Heart left ventricle (tissue), 16 donors: ENCODE measurements around the gene SCG3. TPM values are rescaled to one million over a fixed set of nuclear protein-coding genes. Genes with fewer than 3 reads are reported as not detected.

Source experiments
- ATAC-seq, 4 donors: fragments of 200-7000 bp; cut with Tn5 transposase; one replicate each; pipeline ENCODE4 v1.9.1; 2020 to 2022; ENCODE audit warnings: moderate library complexity in 4 of 4, mild to moderate bottlenecking in 3 of 4, moderate number of reproducible peaks in 1 of 4
- DNase-seq, 5 donors: peaks; one replicate each; pipeline ENCODE4 v3.0.0-alpha.2; 2020
- H3K27ac ChIP-seq, 12 donors: fragments of 200-600 bp; sonication (generic) in 4 of 12; one replicate each; pipeline versions ENCODE4 v1.5.0 to v1.8.0; 2016 to 2022; ENCODE audit warnings: mild to moderate bottlenecking in 2 of 12
- H3K27me3 ChIP-seq, 9 donors: fragments of 200-600 bp; sonication (generic) in 2 of 9; one replicate each; pipeline versions ENCODE4 v1.5.1 to v1.8.0; 2016 to 2022; ENCODE audit warnings: mild to moderate bottlenecking in 3 of 9
- H3K36me3 ChIP-seq, 9 donors: fragments of 200-600 bp; sonication (generic) in 2 of 9; one replicate each; pipeline versions ENCODE4 v1.5.0 to v1.8.0; 2018 to 2022; ENCODE audit warnings: mild to moderate bottlenecking in 2 of 9
- H3K4me1 ChIP-seq, 12 donors: fragments of 200-600 bp; sonication (generic) in 4 of 12; one replicate each; pipeline versions ENCODE4 v1.5.0 to v1.8.0; 2016 to 2022; ENCODE audit warnings: mild to moderate bottlenecking in 3 of 12
- H3K4me3 ChIP-seq, 12 donors: fragments of 200-600 bp; sonication (generic) in 4 of 12; one replicate each; pipeline versions ENCODE4 v1.5.0 to v1.8.0; 2017 to 2022; ENCODE audit warnings: mild to moderate bottlenecking in 9 of 12, moderate library complexity in 4 of 12
- H3K9me3 ChIP-seq, 12 donors: fragments of 200-600 bp; sonication (generic) in 4 of 12; one replicate each; pipeline versions ENCODE4 v1.5.0 to v1.8.0; 2016 to 2022; ENCODE audit warnings: mild to moderate bottlenecking in 1 of 12
- POLR2A ChIP-seq, 2 donors: fragments of 450-650 bp; IDR thresholded peaks; one replicate each; pipeline ENCODE4 v1.6.1; 2017; ENCODE audit warnings: antibody characterized with exemption in 2 of 2, mild to moderate bottlenecking in 2 of 2, moderate library complexity in 2 of 2
- WGBS, 4 donors: extraction: QIAGEN DNeasy Blood & Tissue Kit in 2 of 4; methylation state at CpG; one replicate each; pipeline versions ENCODE4 v1.1.5 to v1.1.7; 2013 to 2018; 5-methylcytosine and 5-hydroxymethylcytosine counted together
- intact Hi-C, 10 donors: fragments of 100-400 bp; cut with DNase I; formaldehyde crosslinking; loops; one replicate each; pipeline versions ENCODE4 v1.11.1 to v1.14.2; 2022
- polyA plus RNA-seq, 2 donors: library from polyadenylated mRNA; stranded (reverse); fragments of 200-250 nt; gene quantifications; one replicate each; pipeline ENCODE4 v1.2.3, GENCODE V29; 2013
- total RNA-seq, 9 donors: library from RNA; depleted of rRNA in 2 of 9; stranded (reverse); fragments of >200 nt in 2 of 9; fragmentation: NEBNext Ultra II Directional in 3 of 9; extraction: Animal tissue kit (Norgen Biotek cat#: 25700) in 3 of 9; gene quantifications; one replicate each; pipeline versions ENCODE4 v1.1.0 to v1.2.4, GENCODE V29; 2016 to 2023
- TF ChIP-seq, protein P1 (sequence below), 12 donors: fragments of 200-600 bp; sonication (generic) in 4 of 12; IDR thresholded peaks; one replicate each; pipeline versions ENCODE4 v1.5.0 to v1.8.0; 2018 to 2022; ENCODE audit warnings: antibody characterized with exemption in 12 of 12, mild to moderate bottlenecking in 5 of 12
- donor health status: ischemic (EF 13 %, LVEDD 7.1; RV severe dilation, severe dysfunction).
- donor health status: healthy with polysubstance abuse.
- donor health status: DM: no; HTN: yes; CAD: no.
- donor health status: DM: no; HTN: no; CAD: no.
- donor health status: ischemic (EF 25% LVEDD 6.9; RV normal size, moderate dysfunction).
- donor health status: ischemic (EF 25% LVEDD 5.7; RV mildly dilated, moderate dysfunction).
- donor health status: healthy.
- donor health status: DM: yes; HTN: yes; CAD: no.
- donor health status: ischemic (EF 35%, LVEDD 5.7; RV mildly dilated, moderate dysfunction).
- donor health status: nonischemic (EF 11% LVEDD 7.7; RV severe dilation, severe dysfunction).
- donor health status: DM: yes; HTN: yes; CAD: no.
- donor health status: PGD.
- donor health status: ischemic (EF 29% LVEDD 5.4; RV normal size, mild dysfunction).
- donor health status: nonischemic (EF 23%, LVEDD 6.1; RV moderate dilation, normal function).

SCG3 gene
- total and polyA plus RNA-seq, 11 donors, result 0.04 to 0.11 (median 0.10) TPM; not detected in 8

GRCh38 chr15:51754267-51754666 lies 73.0 kb downstream of the SCG3 start:
- Histone ChIP-seq H3K4me3 (no peak overlapping the region), H3K36me3 (no peaks in the 10 kb centered on the region), H3K27me3 (no peaks in the 10 kb centered on the region), H3K4me1 (peaks cover 0 to 66% (median 25%) of the 10 kb centered on the region in 12 donors), H3K9me3 (no peaks in the 10 kb centered on the region), H3K27ac (no peak overlapping the region)
- no peak for TF ChIP-seq POLR2A (IDR thresholded peaks at IDR 0.05)
- TF ChIP-seq, protein P1, sequence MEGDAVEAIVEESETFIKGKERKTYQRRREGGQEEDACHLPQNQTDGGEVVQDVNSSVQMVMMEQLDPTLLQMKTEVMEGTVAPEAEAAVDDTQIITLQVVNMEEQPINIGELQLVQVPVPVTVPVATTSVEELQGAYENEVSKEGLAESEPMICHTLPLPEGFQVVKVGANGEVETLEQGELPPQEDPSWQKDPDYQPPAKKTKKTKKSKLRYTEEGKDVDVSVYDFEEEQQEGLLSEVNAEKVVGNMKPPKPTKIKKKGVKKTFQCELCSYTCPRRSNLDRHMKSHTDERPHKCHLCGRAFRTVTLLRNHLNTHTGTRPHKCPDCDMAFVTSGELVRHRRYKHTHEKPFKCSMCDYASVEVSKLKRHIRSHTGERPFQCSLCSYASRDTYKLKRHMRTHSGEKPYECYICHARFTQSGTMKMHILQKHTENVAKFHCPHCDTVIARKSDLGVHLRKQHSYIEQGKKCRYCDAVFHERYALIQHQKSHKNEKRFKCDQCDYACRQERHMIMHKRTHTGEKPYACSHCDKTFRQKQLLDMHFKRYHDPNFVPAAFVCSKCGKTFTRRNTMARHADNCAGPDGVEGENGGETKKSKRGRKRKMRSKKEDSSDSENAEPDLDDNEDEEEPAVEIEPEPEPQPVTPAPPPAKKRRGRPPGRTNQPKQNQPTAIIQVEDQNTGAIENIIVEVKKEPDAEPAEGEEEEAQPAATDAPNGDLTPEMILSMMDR (IDR thresholded peaks at IDR 0.05), result no peak
- DNase-seq, result no peak
- intact Hi-C loops, result loop anchor here in 2 of 10 donors (5.0 to 10.0 kb wide), 2 partner anchors 37 to 69 kb away; partner anchors contain the start of gene SCG3 (in 1 of the 2)
- no peak for ATAC-seq
- WGBS, 4 donors, result 71 to 87% (median 84%) methylated on average over 2 of the region's 2 CpGs

GRCh38 chr15:51755790-51756189 lies 74.5 kb downstream of the SCG3 start:
- H3K4me3 ChIP-seq, result no peak overlapping the region
- TF ChIP-seq, protein P1 (IDR thresholded peaks at IDR 0.05), result no peak
- no peak for TF ChIP-seq POLR2A (IDR thresholded peaks at IDR 0.05)
- intact Hi-C loops, result loop anchor here in 1 of 10 donors (10.0 kb wide), 1 partner anchor 71 kb away; the partner anchor contains the start of gene SCG3
- peaks cover 0 to 74% (median 30%) of the 10 kb centered on the region in 12 donors for H3K4me1 ChIP-seq
- H3K27me3 ChIP-seq, result no peaks in the 10 kb centered on the region
- DNase-seq (no peak), ATAC-seq (no peak)
- peak overlapping the region in 1 of 12 donors; percentile 54 for H3K27ac ChIP-seq
- H3K9me3 ChIP-seq, result peaks cover 0 to 6% (median 0%) of the 10 kb centered on the region in 12 donors
- H3K36me3 ChIP-seq, result no peaks in the 10 kb centered on the region
- WGBS, 4 donors, result 70 to 84% (median 80%) methylated on average over 4 of the region's 4 CpGs

GRCh38 chr15:51756482-51756881 lies 75.2 kb downstream of the SCG3 start:
- Histone ChIP-seq H3K4me3 (no peak overlapping the region), H3K36me3 (no peaks in the 10 kb centered on the region), H3K27ac (peak overlapping the region in 1 of 12 donors; percentile 54), H3K9me3 (peaks cover 0 to 6% (median 0%) of the 10 kb centered on the region in 12 donors), H3K4me1 (peaks cover 0 to 70% (median 27%) of the 10 kb centered on the region in 12 donors), H3K27me3 (no peaks in the 10 kb centered on the region)
- TF ChIP-seq, protein P1 (IDR thresholded peaks at IDR 0.05), result no peak
- TF ChIP-seq POLR2A (IDR thresholded peaks at IDR 0.05), result no peak
- DNase-seq (no peak), ATAC-seq (no peak)
- WGBS, 4 donors, result 83 to 86% (median 86%) methylated on average over 4 of the region's 4 CpGs
- intact Hi-C loops, result loop anchor here in 1 of 10 donors (10.0 kb wide), 1 partner anchor 72 kb away; the partner anchor contains the start of gene SCG3

- no peak overlapping the region for H3K27ac ChIP-seq
Observed at GRCh38 chr15:51757450-51757849, 76.1 kb downstream of the SCG3 start.

More at GRCh38 chr15:51757450-51757849, 76.1 kb downstream of the SCG3 start:
- DNase-seq (no peak), ATAC-seq (no peak)
- Histone ChIP-seq H3K4me1 (peaks cover 0 to 65% (median 22%) of the 10 kb centered on the region in 12 donors), H3K4me3 (no peak overlapping the region), H3K9me3 (peaks cover 0 to 6% (median 0%) of the 10 kb centered on the region in 12 donors), H3K27me3 (no peaks in the 10 kb centered on the region), H3K36me3 (no peaks in the 10 kb centered on the region)
- TF ChIP-seq, protein P1 (IDR thresholded peaks at IDR 0.05), result no peak
- no peak for TF ChIP-seq POLR2A (IDR thresholded peaks at IDR 0.05)
- intact Hi-C loops, result loop anchor here in 1 of 10 donors (10.0 kb wide), 1 partner anchor 73 kb away; the partner anchor contains the start of gene SCG3
- WGBS, 4 donors, result 85 to 100% (median 93%) methylated on average over 2 of the region's 2 CpGs
